ENCODE results near the gene PCDHGC4. TPM values are rescaled to one million over a fixed set of nuclear protein-coding genes. Genes with fewer than 3 reads are reported as not detected.

Gene PCDHGC4
- total and polyA plus RNA-seq, 2 of the 8 experiments (the other 6 are each of a cell fraction or from before 2014, with no cell fraction given) = 2.1 to 2.4 TPM

DNA sequence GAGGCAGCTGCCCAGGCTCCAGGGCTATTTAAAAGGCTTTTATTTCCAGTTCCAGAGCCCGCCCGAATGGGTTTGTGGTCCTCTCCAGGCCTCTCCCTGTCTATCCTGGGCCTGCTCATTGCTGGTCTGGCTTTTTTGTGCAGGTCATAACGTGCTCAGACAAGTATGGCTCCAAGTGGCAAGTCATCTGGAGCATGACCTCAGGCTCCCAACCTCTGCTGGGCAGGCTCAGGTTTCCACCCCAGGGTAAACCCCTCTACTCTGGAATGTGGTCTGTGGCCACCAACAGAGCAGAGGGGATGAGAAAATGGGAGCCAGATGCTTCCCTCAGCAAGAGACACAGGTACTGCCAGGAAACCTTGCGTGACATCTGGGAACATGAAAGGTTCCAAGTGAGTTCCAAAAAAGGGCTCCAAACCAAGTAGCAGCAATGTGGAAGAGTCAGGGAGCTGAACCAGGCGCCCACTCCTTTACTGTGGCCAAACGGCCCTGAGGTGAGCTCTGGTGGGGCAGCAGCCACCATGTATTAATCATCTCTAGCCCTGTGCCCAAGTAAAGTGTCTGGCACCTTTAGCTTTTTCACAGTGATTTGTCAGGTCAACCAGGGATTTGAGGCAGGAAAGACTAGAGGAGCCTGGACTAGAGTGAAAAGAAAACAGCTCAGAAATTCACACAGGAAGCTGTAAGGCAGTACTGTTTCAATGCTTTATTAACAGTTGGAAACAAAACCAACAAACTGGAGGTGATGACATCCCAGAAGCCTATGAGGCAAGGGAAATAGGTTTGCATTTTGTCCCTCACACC is 29.7 kb downstream of the PCDHGC4 start (continued):
- TF ChIP-seq, protein P1, sequence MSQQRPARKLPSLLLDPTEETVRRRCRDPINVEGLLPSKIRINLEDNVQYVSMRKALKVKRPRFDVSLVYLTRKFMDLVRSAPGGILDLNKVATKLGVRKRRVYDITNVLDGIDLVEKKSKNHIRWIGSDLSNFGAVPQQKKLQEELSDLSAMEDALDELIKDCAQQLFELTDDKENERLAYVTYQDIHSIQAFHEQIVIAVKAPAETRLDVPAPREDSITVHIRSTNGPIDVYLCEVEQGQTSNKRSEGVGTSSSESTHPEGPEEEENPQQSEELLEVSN (IDR thresholded peaks at IDR 0.05) = no peak
- no peak for TF ChIP-seq TBP (IDR thresholded peaks at IDR 0.05; ENCODE audit: low read depth, low read length)
- no peak for TF ChIP-seq SIRT6 (IDR thresholded peaks at IDR 0.05; ENCODE audit: low read length)
- no peak for TF ChIP-seq BRCA1 (IDR thresholded peaks at IDR 0.05; ENCODE audit: low read depth, low read length)
- TF ChIP-seq GTF2F1 (IDR thresholded peaks at IDR 0.05; ENCODE audit: borderline replicate concordance, low read depth, low read length) = no peak
- no peak for TF ChIP-seq MAFK (IDR thresholded peaks at IDR 0.05; ENCODE audit: low read depth, low read length)
- TF ChIP-seq SIX5 (IDR thresholded peaks at IDR 0.05; ENCODE audit: low read depth, low read length) = no peak
- TF ChIP-seq POLR2AphosphoS5 (IDR thresholded peaks at IDR 0.05; ENCODE audit: low read depth, low read length) = peak; percentile 60
- TF ChIP-seq, protein P2, sequence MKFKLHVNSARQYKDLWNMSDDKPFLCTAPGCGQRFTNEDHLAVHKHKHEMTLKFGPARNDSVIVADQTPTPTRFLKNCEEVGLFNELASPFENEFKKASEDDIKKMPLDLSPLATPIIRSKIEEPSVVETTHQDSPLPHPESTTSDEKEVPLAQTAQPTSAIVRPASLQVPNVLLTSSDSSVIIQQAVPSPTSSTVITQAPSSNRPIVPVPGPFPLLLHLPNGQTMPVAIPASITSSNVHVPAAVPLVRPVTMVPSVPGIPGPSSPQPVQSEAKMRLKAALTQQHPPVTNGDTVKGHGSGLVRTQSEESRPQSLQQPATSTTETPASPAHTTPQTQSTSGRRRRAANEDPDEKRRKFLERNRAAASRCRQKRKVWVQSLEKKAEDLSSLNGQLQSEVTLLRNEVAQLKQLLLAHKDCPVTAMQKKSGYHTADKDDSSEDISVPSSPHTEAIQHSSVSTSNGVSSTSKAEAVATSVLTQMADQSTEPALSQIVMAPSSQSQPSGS (IDR thresholded peaks at IDR 0.05; ENCODE audit: low read length) = 0 out of 2 replicates have a peak, but pooled peaks have one; percentile 14
- no peak for TF ChIP-seq NRF1 (IDR thresholded peaks at IDR 0.05; ENCODE audit: low read depth, low read length)
- TF ChIP-seq, protein P3, sequence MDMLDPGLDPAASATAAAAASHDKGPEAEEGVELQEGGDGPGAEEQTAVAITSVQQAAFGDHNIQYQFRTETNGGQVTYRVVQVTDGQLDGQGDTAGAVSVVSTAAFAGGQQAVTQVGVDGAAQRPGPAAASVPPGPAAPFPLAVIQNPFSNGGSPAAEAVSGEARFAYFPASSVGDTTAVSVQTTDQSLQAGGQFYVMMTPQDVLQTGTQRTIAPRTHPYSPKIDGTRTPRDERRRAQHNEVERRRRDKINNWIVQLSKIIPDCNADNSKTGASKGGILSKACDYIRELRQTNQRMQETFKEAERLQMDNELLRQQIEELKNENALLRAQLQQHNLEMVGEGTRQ (IDR thresholded peaks at IDR 0.05; ENCODE audit: low read length) = no peak
- no peak for TF ChIP-seq BCL11A (IDR thresholded peaks at IDR 0.05; ENCODE audit: low read depth in 2 of 2, low read length in 2 of 2)
- no peak for TF ChIP-seq TAF1 (IDR thresholded peaks at IDR 0.05; ENCODE audit: low read depth, low read length)
- peak in 1 of 2 experiments; percentile 80; a peak in 2 of 3 replicates for TF ChIP-seq POLR2A (IDR thresholded peaks at IDR 0.05; ENCODE audit: control extremely low read depth in 1 of 2, low read depth in 2 of 2, low read length in 2 of 2)
- no peak for TF ChIP-seq ZNF274 (IDR thresholded peaks at IDR 0.05; ENCODE audit: borderline replicate concordance, extremely low read depth, low read length)
- no peak for TF ChIP-seq RXRA (IDR thresholded peaks at IDR 0.05; ENCODE audit: insufficient read depth, low read depth, low read length)
- no peak for TF ChIP-seq POU5F1 (IDR thresholded peaks at IDR 0.05; ENCODE audit: low read depth, low read length)
- TF ChIP-seq SP1 (IDR thresholded peaks at IDR 0.05; ENCODE audit: low read depth, low read length) = peak; percentile 40; the same call in 1 of the 2 replicates
- peak in 1 of 2 experiments; percentile 15; a peak in 1 of 4 replicates for TF ChIP-seq SIN3A (conservative IDR thresholded peaks at IDR 0.05 in 1 of 2, IDR thresholded peaks at IDR 0.05 in 1 of 2; ENCODE audit: low read depth in 1 of 2, low read length in 2 of 2)
- no peak for TF ChIP-seq NANOG (IDR thresholded peaks at IDR 0.05; ENCODE audit: insufficient read depth, low read depth, low read length, poor library complexity, severe bottlenecking)
- peak; percentile 82 for TF ChIP-seq ASH2L (IDR thresholded peaks at IDR 0.05; ENCODE audit: low read length)
- no peak for TF ChIP-seq TCF12 (IDR thresholded peaks at IDR 0.05; ENCODE audit: low read depth, low read length)
